SH-SY5Y (cell line): ENCODE results near the gene SH3TC1.

ENCODE experiments used
- GATA2 ChIP-seq: IDR thresholded peaks from 2 replicates; pipeline ENCODE4 v1.6.1; 2011; ENCODE audit warnings: mild to moderate bottlenecking, low read depth, low read length
- GATA3 ChIP-seq: IDR thresholded peaks from 2 replicates; pipeline ENCODE4 v1.6.1; 2011; ENCODE audit warnings: low read depth, mild to moderate bottlenecking, low read length, moderate library complexity

- TF ChIP-seq GATA2: no peak
- no peak for TF ChIP-seq GATA3
These were observed 91.5 kb downstream of the SH3TC1 start for GRCh38 chr4:8290701-8290970.
